Stimulated activated CD4-positive, alpha-beta T cell treated with anti-CD3 and anti-CD28 coated beads, Interleukin-1b, Interleukin-23, amount 100 ng/mL, for 24 hours (primary cell): ENCODE results near the gene NDUFB4.
"Not testable (repeated sequence)": the region's sequence is repeated elsewhere in the genome, so short reads cannot be mapped to it uniquely, and the experiment has no call there.

ENCODE experiments used
- DNase-seq, 4 experiments: peaks; one replicate each; pipeline ENCODE4 v3.0.0-alpha.2; 2020; ENCODE audit warnings: low read depth in 4 of 4, low spot score in 1 of 4

Gene NDUFB4

DNA sequence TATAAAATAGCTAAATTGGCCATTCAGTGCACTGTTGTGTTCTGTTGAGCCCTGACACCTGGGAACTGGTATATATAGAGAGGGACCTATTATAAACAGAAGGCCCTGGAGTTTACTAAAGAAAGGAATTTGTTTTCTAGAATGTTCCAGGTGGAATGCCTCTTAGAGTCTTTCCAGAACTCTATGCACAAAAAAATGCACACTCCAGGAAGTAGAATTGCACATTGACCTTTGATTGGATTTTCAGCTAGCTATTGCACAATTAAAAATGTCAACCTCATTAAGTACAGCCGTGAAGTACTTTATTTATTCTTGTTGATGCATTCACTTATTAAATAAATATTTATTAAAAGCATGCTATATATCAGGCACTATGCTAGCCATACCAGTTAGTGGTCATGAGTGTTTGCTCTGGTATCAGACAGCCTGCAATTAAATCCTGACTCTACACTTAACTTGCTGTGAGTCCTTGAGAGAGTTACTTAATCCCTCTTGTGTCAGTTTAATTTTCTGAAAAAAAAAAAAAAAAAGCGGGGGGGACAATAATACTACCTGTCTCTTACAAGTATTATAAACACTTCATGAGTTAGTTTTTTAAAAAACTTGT, 40.8 kb downstream of the NDUFB4 start:
- no peak for DNase-seq

DNA sequence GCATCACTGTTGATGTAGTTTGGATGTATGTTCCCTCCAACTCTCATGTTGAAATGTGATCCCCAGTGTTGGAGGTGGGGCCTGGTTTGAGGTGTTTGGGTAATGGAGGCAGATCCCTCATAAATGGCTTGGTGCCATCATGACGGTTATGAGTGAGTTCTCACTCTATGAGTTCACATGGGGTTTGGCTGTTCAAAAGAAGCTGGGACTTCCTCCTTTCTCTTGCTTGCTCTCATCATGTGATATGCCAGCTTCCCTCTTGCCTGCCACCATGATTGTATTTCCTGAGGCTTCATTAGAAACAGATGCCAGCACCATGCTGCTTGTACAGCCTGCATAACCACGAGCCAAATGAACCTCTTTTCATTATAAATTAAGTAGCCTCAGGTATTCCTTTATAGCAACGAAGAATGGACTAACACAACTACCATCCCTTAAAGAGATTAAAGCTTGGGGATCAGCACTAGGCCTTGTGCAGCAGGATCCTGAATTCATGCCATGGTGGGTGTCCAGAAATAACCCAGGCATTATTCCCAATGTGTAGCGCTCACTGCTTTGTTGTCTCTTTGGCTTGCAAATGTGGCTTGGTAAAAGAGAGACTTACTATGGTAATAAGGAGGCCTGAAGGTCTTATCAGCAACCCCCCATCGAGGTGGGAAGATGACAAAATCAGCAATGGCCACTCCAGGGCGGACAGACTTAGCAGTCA, 41.9 kb downstream of the NDUFB4 start:
- no peak for DNase-seq

DNA sequence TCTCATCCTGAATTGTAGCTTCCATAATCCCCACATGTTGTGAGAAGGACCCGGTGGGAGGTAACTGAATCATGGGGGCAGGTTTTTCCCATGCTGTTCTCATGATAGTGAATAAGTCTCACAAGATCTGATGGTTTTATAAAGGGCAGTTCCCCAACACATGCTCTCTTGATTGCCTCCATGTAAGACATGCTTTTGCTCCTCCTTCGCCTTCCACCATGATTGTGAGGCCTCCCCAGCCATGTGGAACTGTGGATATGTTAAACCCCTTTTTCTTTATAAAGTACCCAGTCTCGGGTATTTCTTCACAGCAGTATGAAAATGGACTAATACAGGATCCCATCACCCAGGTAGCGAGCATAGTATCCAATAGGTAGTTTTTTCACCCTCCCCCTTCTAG, 42.7 kb downstream of the NDUFB4 start:
- DNase-seq = not testable (repeated sequence)

DNA sequence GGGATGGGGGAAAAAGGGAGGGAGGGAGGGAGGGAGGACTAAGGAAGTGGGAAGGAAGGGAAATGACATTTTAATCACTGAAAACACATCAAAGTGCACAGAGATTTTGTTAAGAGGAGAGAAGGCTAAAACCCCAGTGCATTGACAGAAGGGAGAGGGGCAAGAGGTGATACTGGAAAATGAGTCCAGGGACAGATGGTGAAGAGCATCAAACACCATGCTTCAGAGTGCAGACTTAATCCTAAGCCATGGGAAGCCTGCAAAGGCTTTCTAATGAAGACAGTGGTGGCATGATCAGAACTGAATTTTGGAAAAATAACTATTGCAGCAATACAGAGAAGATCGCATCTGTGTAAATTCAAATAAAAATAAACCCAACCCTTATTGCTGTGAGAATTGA, 44.1 kb downstream of the NDUFB4 start:
- no peak for DNase-seq

DNA sequence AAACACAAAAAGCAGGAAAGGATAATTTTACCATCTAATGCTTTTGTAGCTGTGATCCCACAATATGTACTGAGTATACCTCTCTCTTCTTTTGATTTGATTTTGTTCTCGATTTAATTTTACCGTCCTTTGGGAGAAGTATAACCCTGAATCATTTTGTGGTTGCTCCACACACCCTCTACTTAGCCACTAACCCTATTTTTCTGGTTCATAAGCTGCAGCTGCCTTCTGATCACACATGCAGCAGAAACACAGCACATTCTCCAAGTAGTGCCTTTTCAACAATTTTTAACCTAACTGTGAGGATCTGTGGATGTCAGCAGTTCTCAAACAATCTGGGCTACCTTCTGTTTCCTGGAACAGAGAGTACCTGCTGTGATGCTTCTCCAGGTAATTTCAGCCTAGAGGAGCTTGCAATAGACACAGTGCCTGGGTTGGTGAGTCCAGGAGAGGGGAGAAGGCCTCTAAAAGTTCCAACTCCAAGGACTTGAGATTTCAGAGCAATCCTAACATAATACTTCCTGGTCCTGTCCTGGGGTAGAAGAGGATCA, 45.6 kb downstream of the NDUFB4 start:
- no peak for DNase-seq

- DNase-seq = no peak
These were observed 46.3 kb downstream of the NDUFB4 start for GRCh38 chr3:120642368-120642948.

DNA sequence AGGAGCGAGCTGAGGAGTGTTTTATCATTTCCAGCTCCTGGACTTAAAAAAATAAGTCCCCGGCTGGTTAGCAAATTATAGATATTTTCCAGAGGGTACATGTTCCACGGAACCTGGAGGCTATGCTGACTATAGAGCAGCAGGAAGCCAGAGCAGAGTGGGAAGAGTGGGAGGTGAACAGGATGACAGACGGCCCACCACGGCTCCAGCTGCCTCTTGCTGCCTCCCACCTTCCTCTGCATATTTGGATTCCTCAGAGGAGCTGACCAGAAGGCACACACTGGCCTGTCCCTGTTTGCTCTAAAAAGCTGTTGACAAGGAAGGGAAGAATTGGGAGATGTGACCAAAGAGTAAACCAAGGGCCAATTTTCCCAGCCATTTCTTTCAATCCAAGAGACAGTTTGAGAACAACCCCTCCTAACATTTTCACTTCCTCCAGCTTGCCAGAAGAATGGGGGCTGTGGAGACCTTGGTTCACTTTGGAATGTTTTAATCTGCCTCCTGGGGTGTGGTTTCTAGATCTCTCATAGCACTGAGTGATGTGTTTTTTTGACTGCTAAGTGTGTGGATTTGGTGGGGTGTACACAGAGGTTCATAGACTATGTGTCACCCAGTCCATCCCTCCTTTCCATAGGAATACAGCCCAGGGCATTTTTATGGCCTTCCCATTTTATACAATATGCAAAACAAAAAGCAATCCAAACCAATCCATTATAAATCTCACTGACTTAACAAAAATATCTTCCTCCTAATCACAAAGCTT, 49.1 kb downstream of the NDUFB4 start:
- no peak for DNase-seq

- no peak for DNase-seq
These were observed 50.8 kb downstream of the NDUFB4 start for GRCh38 chr3:120646771-120647432.

DNA sequence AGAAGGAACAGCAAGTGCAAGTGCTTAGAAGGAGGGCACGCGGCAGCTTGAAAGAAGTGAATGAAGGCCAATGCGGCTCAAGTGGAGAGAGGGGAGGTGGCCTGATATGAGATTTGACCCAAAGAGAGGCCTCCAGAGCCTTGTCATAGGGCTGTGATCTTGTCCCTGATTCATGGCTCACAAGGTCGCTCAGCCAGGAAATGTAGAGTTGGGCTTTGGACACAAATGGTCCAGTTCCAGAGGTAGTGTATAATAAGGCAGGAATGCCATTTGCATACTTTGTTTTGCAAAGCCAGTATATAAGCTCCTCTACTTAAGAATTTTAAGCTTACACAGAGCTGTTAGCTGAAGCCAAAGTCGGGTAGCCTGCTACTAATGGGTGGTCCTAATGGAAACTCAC, 52.2 kb downstream of the NDUFB4 start:
- DNase-seq = no peak

GRCh38 chr3:120649830-120650233, 53.7 kb downstream of the NDUFB4 start:
- DNase-seq = no peak

DNA sequence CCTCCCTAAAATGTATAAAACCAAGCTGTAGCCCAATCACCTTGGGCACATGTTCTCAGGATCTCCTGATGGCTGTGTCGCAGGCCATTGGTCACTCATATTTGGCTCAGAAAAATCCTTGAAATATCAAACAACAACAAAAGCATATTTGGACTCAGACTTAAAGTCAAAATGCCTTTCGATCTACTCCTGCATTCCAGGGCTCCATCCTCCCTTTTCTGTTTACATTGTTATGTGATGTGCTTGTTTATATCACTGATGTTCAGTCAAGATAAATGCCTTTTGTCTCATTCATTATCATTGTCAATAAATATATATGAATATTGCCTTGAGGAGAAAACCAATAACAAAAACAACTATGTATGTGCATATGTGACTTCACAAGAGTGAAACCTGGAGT, 54.2 kb downstream of the NDUFB4 start:
- no peak for DNase-seq
